Endodermal cell (in vitro differentiated cells): Measurements from ENCODE around the gene TTYH2. TPM values are rescaled to one million over a fixed set of nuclear protein-coding genes. Genes with fewer than 3 reads are reported as not detected.

Experiments
- DNase-seq: peaks from one replicate; pipeline ENCODE4 v3.0.0-alpha.2; 2017
- H3K27ac ChIP-seq: 2 replicates; pipeline ENCODE4 v1.5.1; 2013; ENCODE audit warnings: mild to moderate bottlenecking, low read depth, low read length, moderate library complexity
- H3K27me3 ChIP-seq: 2 replicates; pipeline ENCODE4 v1.6.1; 2013; ENCODE audit warnings: mild to moderate bottlenecking, low read length, moderate library complexity; ENCODE audit not compliant: insufficient read depth, control insufficient read depth, poor library complexity, severe bottlenecking
- H3K36me3 ChIP-seq: 2 replicates; pipeline ENCODE4 v1.7.0; 2013; ENCODE audit warnings: mild to moderate bottlenecking, low read length, moderate library complexity; ENCODE audit not compliant: control insufficient read depth, insufficient read depth
- H3K4me1 ChIP-seq: one replicate; pipeline ENCODE4 v1.7.0; 2013; ENCODE audit warnings: low read length; ENCODE audit not compliant: control insufficient read depth, insufficient read depth
- H3K4me3 ChIP-seq: 2 replicates; pipeline ENCODE4 v1.5.1; 2013; ENCODE audit warnings: mild to moderate bottlenecking, low read length, moderate library complexity
- H3K9ac ChIP-seq: 2 replicates; pipeline ENCODE4 v1.6.1; 2013; ENCODE audit warnings: mild to moderate bottlenecking, low read length, moderate library complexity; ENCODE audit not compliant: poor library complexity, severe bottlenecking; ENCODE audit errors: extremely low read depth
- H3K9me3 ChIP-seq: 2 replicates; pipeline ENCODE4 v1.6.1; 2013; ENCODE audit warnings: mild to moderate bottlenecking, low read length, moderate library complexity; ENCODE audit not compliant: control insufficient read depth
- H3K27ac Mint-ChIP-seq: 2 replicates; pipeline ENCODE4 v1.8.0; 2020; ENCODE audit warnings: mixed read lengths
- H3K27me3 Mint-ChIP-seq: 2 replicates; pipeline ENCODE4 v1.8.0; 2021; ENCODE audit warnings: mild to moderate bottlenecking, mixed read lengths; ENCODE audit not compliant: insufficient read depth
- H3K36me3 Mint-ChIP-seq: 2 replicates; pipeline ENCODE4 v1.8.0; 2020; ENCODE audit warnings: low read depth, mixed read lengths
- H3K4me1 Mint-ChIP-seq: 2 replicates; pipeline ENCODE4 v1.8.0; 2020; ENCODE audit warnings: mixed read lengths
- H3K4me3 Mint-ChIP-seq: 2 replicates; pipeline ENCODE4 v1.8.0; 2020; ENCODE audit warnings: mild to moderate bottlenecking, moderate library complexity, mixed read lengths
- H3K9me3 Mint-ChIP-seq: 2 replicates; pipeline ENCODE4 v1.8.0; 2020; ENCODE audit warnings: mild to moderate bottlenecking, mixed read lengths
- CTCF ChIP-seq: fragments of 200-600 bp; sonication (generic); conservative IDR thresholded peaks from 2 replicates; pipeline ENCODE4 v1.5.0; 2021; ENCODE audit warnings: antibody characterized with exemption, mild to moderate bottlenecking
- WGBS, 2 experiments: methylation state at CpG; one replicate each; pipeline versions ENCODE4 v1.1.5 to v1.1.7; 2013; ENCODE audit warnings: missing lambda C conversion rate in 2 of 2, mixed read lengths in 1 of 2; ENCODE audit not compliant: insufficient coverage in 1 of 2, insufficient read length in 1 of 2; 5-methylcytosine and 5-hydroxymethylcytosine counted together
- total RNA-seq, 2 donors: library from RNA; stranded (reverse); fragmentation: NEBNext Ultra II Directional in 1 of 2; extraction: Animal tissue kit (Norgen Biotek cat#: 25700) in 1 of 2; gene quantifications; 2 replicates in 1 of 2; 3 replicates in 1 of 2; pipeline ENCODE4 v1.2.1, GENCODE V29; 2021

Gene TTYH2
- total RNA-seq, 2 donors from 2014 or later = 1.2 to 1.6 TPM

GRCh38 chr17:74298778-74299177 lies 85.4 kb downstream of the TTYH2 start:
- no peak overlapping the region for H3K4me3 Mint-ChIP-seq
- TF ChIP-seq CTCF = no peak
- no peaks in the 10 kb centered on the region for H3K36me3 ChIP-seq
- no peaks in the 10 kb centered on the region for H3K4me1 ChIP-seq
- peaks cover 16% of the 10 kb centered on the region for H3K27me3 Mint-ChIP-seq
- H3K9me3 Mint-ChIP-seq = peaks cover 3% of the 10 kb centered on the region
- no peak overlapping the region for H3K27ac Mint-ChIP-seq
- no peaks in the 10 kb centered on the region for H3K36me3 Mint-ChIP-seq
- peaks cover 7% of the 10 kb centered on the region for H3K9me3 ChIP-seq
- no peak overlapping the region for H3K9ac ChIP-seq
- H3K27me3 ChIP-seq = no peaks in the 10 kb centered on the region
- H3K4me1 Mint-ChIP-seq = peaks cover 15% of the 10 kb centered on the region
- no peak overlapping the region for H3K27ac ChIP-seq
- DNase-seq = no peak
- H3K4me3 ChIP-seq = no peak overlapping the region
- WGBS, 2 experiments = 91 to 92% methylated on average over 6 to 7 of the region's 7 CpGs

GRCh38 chr17:74299226-74300009 lies 86.0 kb downstream of the TTYH2 start:
- Mint-ChIP-seq H3K36me3 (no peaks in the 10 kb centered on the region), H3K27ac (no peak overlapping the region), H3K4me3 (no peak overlapping the region), H3K4me1 (peaks cover 15% of the 10 kb centered on the region), H3K27me3 (peaks cover 16% of the 10 kb centered on the region), H3K9me3 (peaks cover 3% of the 10 kb centered on the region)
- Histone ChIP-seq H3K9me3 (peaks cover 6% of the 10 kb centered on the region), H3K27ac (no peak overlapping the region), H3K9ac (no peak overlapping the region), H3K4me3 (no peak overlapping the region), H3K36me3 (no peaks in the 10 kb centered on the region), H3K4me1 (no peaks in the 10 kb centered on the region), H3K27me3 (no peaks in the 10 kb centered on the region)
- no peak for TF ChIP-seq CTCF
- no peak for DNase-seq
- WGBS, 2 experiments = 83 to 87% methylated on average over 11 of the region's 11 CpGs

GRCh38 chr17:74303305-74303704 lies 89.9 kb downstream of the TTYH2 start:
- no peak overlapping the region for H3K4me3 ChIP-seq
- Mint-ChIP-seq H3K9me3 (no peaks in the 10 kb centered on the region), H3K4me1 (no peaks in the 10 kb centered on the region), H3K27ac (no peak overlapping the region), H3K36me3 (no peaks in the 10 kb centered on the region), H3K4me3 (no peak overlapping the region), H3K27me3 (peaks cover 8% of the 10 kb centered on the region)
- no peak for TF ChIP-seq CTCF
- WGBS, 2 experiments = 85 to 92% methylated on average over 2 to 8 of the region's 8 CpGs
- no peaks in the 10 kb centered on the region for H3K4me1 ChIP-seq
- H3K27me3 ChIP-seq = no peaks in the 10 kb centered on the region
- no peaks in the 10 kb centered on the region for H3K9me3 ChIP-seq
- H3K9ac ChIP-seq = no peak overlapping the region
- no peak for DNase-seq
- H3K27ac ChIP-seq = no peak overlapping the region
- H3K36me3 ChIP-seq = no peaks in the 10 kb centered on the region
